ENCODE results near the gene INF2. TPM values are rescaled to one million over a fixed set of nuclear protein-coding genes. Genes with fewer than 3 reads are reported as not detected.

Gene INF2
- total and polyA plus RNA-seq, 9 of the 15 experiments (the other 6 are each of a cell fraction or from before 2014, with no cell fraction given): 0.56 to 31.3 (median 7.8) TPM

- TF ChIP-seq MAFG (tag; conservative IDR thresholded peaks at IDR 0.05) (no peak), ZNF644 (tag; IDR thresholded peaks at IDR 0.05; ENCODE audit: low read depth) (no peak), ZNF318 (IDR thresholded peaks at IDR 0.05; ENCODE audit: borderline replicate concordance in 1 of 2, low read depth in 1 of 2) (no peak), KAT8 (IDR thresholded peaks at IDR 0.05; ENCODE audit: low read depth) (no peak), MTF1 (CRISPR knock-in tag; IDR thresholded peaks at IDR 0.05; ENCODE audit: borderline replicate concordance) (no peak), CEBPB (tag; IDR thresholded peaks at IDR 0.05) (no peak), TAF7 (tag; IDR thresholded peaks at IDR 0.05) (no peak), ZNF280B (CRISPR knock-in tag; IDR thresholded peaks at IDR 0.05) (no peak), HEY1 (CRISPR knock-in tag; IDR thresholded peaks at IDR 0.05; ENCODE audit: borderline replicate concordance) (no peak), ZNF354B (CRISPR knock-in tag; IDR thresholded peaks at IDR 0.05) (no peak), XRCC5 (IDR thresholded peaks at IDR 0.05; ENCODE audit: low read depth, low read length) (no peak; the same call in 1 of the 2 replicates), TSC22D4 (tag; IDR thresholded peaks at IDR 0.05) (no peak)
- TF ChIP-seq, protein P1, sequence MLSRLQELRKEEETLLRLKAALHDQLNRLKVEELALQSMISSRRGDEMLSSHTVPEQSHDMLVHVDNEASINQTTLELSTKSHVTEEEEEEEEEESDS (CRISPR knock-in tag; IDR thresholded peaks at IDR 0.05): no peak
- TF ChIP-seq, protein P2, sequence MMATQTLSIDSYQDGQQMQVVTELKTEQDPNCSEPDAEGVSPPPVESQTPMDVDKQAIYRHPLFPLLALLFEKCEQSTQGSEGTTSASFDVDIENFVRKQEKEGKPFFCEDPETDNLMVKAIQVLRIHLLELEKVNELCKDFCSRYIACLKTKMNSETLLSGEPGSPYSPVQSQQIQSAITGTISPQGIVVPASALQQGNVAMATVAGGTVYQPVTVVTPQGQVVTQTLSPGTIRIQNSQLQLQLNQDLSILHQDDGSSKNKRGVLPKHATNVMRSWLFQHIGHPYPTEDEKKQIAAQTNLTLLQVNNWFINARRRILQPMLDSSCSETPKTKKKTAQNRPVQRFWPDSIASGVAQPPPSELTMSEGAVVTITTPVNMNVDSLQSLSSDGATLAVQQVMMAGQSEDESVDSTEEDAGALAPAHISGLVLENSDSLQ (IDR thresholded peaks at IDR 0.05): peak; percentile 73
Measured at GRCh38 chr14:104752735-104753527, 63.5 kb downstream of the INF2 start, which contains the start of gene SIVA1 (continued).

All from K562 (cell line).